CD4-positive, alpha-beta T cell treated with Interleukin-6 for 4 hours (primary cell): ENCODE measurements around the gene IL25.
"Not testable (repeated sequence)": the region's sequence is repeated elsewhere in the genome, so short reads cannot be mapped to it uniquely, and the experiment has no call there.

ENCODE experiments used
- DNase-seq: peaks from one replicate; pipeline ENCODE4 v3.0.0-alpha.2; 2020; ENCODE audit warnings: mixed read lengths

Gene IL25

GRCh38 chr14:23411563-23412525 lies 39.2 kb downstream of the IL25 start:
- DNase-seq = no peak

DNA sequence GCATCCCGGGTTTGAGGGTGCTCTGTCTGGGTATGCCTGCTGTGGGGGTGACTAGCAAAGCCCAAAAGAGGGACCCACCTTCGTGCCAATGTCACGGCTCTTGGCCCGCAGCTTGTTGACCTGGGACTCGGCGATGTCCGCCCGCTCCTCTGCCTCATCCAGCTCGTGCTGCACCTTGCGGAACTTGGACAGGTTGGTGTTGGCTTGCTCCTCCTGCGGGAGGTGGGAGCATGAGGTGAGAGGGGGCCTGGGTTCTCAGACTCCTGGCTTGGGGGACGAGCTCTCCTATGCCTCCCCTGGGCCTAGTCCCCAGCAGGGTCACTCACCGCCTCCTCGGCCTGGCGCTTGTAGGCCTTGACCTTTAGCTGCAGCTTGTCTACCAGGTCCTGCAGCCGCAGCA lies 41.1 kb downstream of the IL25 start:
- no peak for DNase-seq

DNA sequence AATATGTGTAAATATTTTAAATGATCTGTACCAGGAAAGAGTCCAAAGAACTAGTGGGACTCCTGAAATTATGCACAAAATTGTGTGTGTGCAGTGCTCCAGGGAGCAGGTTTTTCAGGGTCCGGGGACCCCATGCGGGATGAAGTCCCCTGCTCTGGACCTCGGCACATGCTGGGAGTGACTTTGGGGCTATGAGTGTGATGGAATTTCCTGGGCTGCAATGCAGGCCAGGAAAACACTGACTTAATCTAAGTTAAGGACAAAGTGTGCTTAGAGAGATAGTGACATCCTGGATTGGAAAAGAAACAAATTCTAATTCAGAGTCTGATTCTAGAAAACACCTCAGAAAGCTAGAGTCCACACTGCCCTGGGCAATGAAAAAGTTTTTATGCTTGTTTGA lies 41.6 kb downstream of the IL25 start:
- DNase-seq = no peak

- DNase-seq = no peak
Measured at GRCh38 chr14:23414906-23415820, 42.6 kb downstream of the IL25 start.

DNA sequence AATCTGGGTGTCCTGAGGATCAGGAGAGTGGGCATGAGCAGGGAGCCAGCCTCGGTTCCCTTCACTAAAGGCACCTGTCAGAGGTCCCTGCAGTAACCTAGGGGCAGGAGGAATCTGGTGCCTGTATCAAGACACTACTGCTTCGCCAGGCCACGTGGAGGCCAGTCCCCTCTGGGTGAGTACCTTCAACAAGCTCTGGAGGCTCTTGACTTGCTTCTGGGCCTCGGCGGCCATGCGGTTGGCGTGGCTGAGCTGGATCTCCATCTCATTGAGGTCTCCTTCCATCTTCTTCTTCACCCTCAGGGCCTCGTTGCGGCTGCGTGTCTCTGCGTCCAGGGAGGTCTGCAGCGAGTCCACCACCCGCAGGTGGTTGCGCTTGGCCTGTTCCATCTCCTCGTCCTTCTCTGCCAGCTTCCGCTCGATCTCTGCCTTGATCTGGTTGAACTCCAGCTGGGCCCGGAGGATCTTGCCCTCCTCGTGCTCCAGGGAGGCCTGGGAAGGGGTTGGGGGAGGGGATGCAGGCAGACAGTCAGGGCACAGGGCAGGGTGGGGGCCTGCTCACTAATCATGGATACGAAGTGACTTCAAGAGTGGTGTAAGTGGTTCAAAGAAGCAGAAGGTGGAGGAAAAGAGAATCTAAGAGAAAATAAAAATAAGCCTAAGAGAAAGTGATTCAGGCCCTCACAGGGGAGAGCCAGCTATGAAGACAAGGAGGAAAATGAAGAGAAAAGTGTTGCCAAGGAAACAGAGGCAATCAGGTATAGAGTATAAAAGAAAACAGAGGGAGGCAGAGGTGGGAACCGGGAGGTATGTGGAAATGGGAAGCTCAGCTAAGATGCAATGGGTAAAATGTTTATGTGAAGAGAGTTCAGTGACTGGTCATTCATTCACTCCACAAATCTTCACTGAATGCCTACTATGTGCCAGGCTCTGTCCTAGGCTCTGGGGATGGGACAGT lies 43.5 kb downstream of the IL25 start:
- DNase-seq = no peak

- DNase-seq = no peak
Measured at GRCh38 chr14:23416801-23417200, 44.2 kb downstream of the IL25 start.

GRCh38 chr14:23417269-23417668 lies 44.7 kb downstream of the IL25 start:
- not testable (repeated sequence) for DNase-seq

DNA sequence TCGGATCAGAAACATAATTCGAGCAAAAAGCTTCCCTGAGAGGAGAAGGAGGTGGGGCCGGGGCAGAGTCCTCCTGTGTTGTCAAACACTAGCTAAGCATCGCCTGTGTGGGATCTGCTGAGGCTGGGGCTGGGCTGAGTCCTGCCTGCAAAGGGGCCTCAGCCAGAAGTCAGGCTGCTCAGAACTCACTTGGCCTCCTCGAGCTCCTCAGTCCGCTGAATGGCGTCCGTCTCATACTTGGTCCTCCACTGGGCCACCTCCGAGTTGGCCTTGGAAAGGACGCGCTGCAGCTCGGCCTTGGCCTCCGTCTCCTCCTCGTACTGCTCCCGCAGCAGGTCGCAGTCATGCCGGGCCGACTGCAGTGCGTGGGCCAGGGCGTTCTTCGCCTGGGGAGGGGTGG lies 45.4 kb downstream of the IL25 start:
- no peak for DNase-seq

DNA sequence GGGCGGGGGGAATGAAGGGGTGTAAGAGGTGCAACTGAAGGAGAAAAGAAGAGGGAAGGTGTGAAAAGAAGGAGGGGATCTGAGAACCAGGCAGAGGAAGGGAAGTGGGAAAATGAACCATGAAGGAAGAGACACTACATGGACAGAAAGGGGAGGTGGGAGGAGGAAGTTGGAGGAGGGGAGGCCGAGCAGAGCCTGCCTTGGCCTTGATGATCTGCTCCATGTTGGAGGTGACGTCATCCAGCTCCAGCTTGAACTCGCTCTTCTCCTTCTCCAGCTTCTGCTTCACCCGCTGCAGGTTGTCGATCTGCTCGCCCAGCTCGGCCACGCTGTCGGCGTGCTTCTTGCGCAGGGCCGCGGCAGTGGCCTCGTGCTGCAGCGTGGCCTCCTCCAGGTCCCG lies 47.0 kb downstream of the IL25 start:
- not testable (repeated sequence) for DNase-seq

GRCh38 chr14:23421594-23421993 lies 49.0 kb downstream of the IL25 start:
- DNase-seq = no peak

- DNase-seq = no peak
Measured at GRCh38 chr14:23423657-23424056, 51.0 kb downstream of the IL25 start.

- DNase-seq = no peak
Measured at GRCh38 chr14:23425169-23425568, 52.6 kb downstream of the IL25 start.

- DNase-seq = not testable (repeated sequence)
Measured at GRCh38 chr14:23425798-23426197, 53.2 kb downstream of the IL25 start.
